CD14-positive monocyte (primary cell): ENCODE measurements around the gene INHBA. TPM values are rescaled to one million over a fixed set of nuclear protein-coding genes. Genes with fewer than 3 reads are reported as not detected.

Source experiments
- DNase-seq, 3 donors: peaks; one replicate each; pipeline ENCODE4 v3.0.0-alpha.2; 2011 to 2022
- H2AFZ ChIP-seq: 2 replicates; pipeline ENCODE4 v1.6.0; 2012; ENCODE audit warnings: mild to moderate bottlenecking, low read depth, low read length, inconsistent platforms; ENCODE audit not compliant: insufficient read depth, poor library complexity, severe bottlenecking
- H3K27ac ChIP-seq, 2 donors: 1 replicate in 1 of 2; 2 replicates in 1 of 2; pipeline ENCODE4 v1.5.1; 2012 to 2013; ENCODE audit warnings: low read length in 2 of 2, control low read depth in 1 of 2, inconsistent platforms in 1 of 2, low read depth in 1 of 2, mild to moderate bottlenecking in 1 of 2
- H3K27me3 ChIP-seq, 2 donors: one replicate each; pipeline versions ENCODE4 v1.6.0 to v1.6.1; 2011 to 2013; ENCODE audit warnings: low read length in 2 of 2; ENCODE audit not compliant: control insufficient read depth in 2 of 2, insufficient read depth in 2 of 2
- H3K36me3 ChIP-seq, 2 donors: replicated peaks in 1 of 2; 1 replicate in 1 of 2; 2 replicates in 1 of 2; pipeline versions ENCODE4 v1.5.1 to v1.6.1; 2012 to 2013; ENCODE audit warnings: low read length in 2 of 2, control low read depth in 1 of 2, inconsistent platforms in 1 of 2, mild to moderate bottlenecking in 1 of 2; ENCODE audit not compliant: insufficient read depth in 2 of 2, control insufficient read depth in 1 of 2
- H3K4me1 ChIP-seq, 2 donors: 1 replicate in 1 of 2; 2 replicates in 1 of 2; pipeline versions ENCODE4 v1.5.1 to v1.6.1; 2012 to 2013; ENCODE audit warnings: low read length in 2 of 2, control low read depth in 1 of 2, inconsistent platforms in 1 of 2, mild to moderate bottlenecking in 1 of 2, moderate library complexity in 1 of 2; ENCODE audit not compliant: insufficient read depth in 2 of 2, control insufficient read depth in 1 of 2
- H3K4me2 ChIP-seq: replicated peaks from 2 replicates; pipeline ENCODE3; 2012; ENCODE audit warnings: low read length, moderate library complexity, mild to moderate bottlenecking; ENCODE audit not compliant: poor library complexity, severe bottlenecking; ENCODE audit errors: extremely low read depth
- H3K4me3 ChIP-seq, 3 experiments: fragments of 200-600 bp in 1 of 3; sonication (generic) in 1 of 3; replicated peaks in 1 of 3; 1 replicate in 2 of 3; 2 replicates in 1 of 3; pipeline ENCODE4 v1.5.1; 2011 to 2013; ENCODE audit warnings: low read length in 3 of 3, mild to moderate bottlenecking in 3 of 3, control low read depth in 2 of 3, low read depth in 2 of 3, inconsistent platforms in 1 of 3, moderate library complexity in 1 of 3
- H3K79me2 ChIP-seq: 2 replicates; pipeline ENCODE4 v1.6.0; 2012; ENCODE audit warnings: mild to moderate bottlenecking, control low read depth, inconsistent platforms, low read length, moderate library complexity; ENCODE audit not compliant: insufficient read depth
- H3K9ac ChIP-seq: 2 replicates; pipeline ENCODE4 v1.6.0; 2017; ENCODE audit warnings: low read length, mild to moderate bottlenecking; ENCODE audit not compliant: insufficient read depth, poor library complexity, severe bottlenecking
- H3K9me3 ChIP-seq, 2 donors: replicated peaks in 1 of 2; 1 replicate in 1 of 2; 2 replicates in 1 of 2; pipeline versions ENCODE4 v1.5.1 to v1.6.1; 2012 to 2013; ENCODE audit warnings: low read length in 2 of 2, control low read depth in 1 of 2; ENCODE audit not compliant: control insufficient read depth in 1 of 2, insufficient read depth in 1 of 2
- H4K20me1 ChIP-seq: 2 replicates; pipeline ENCODE4 v1.6.0; 2012; ENCODE audit warnings: mild to moderate bottlenecking, low read length, control low read depth, moderate library complexity; ENCODE audit not compliant: insufficient read depth
- H3K27ac Mint-ChIP-seq, 7 donors: one replicate each; pipeline ENCODE4 v1.8.0; 2020; ENCODE audit warnings: mild to moderate bottlenecking in 7 of 7, mixed read lengths in 7 of 7, moderate library complexity in 6 of 7, inconsistent platforms in 2 of 7
- H3K27me3 Mint-ChIP-seq, 3 donors: one replicate each; pipeline ENCODE4 v1.8.0; 2021 to 2022; ENCODE audit warnings: low read depth in 3 of 3, mild to moderate bottlenecking in 3 of 3, mixed read lengths in 3 of 3, moderate library complexity in 3 of 3, inconsistent platforms in 1 of 3
- H3K36me3 Mint-ChIP-seq, 2 donors: one replicate each; pipeline ENCODE4 v1.8.0; 2020; ENCODE audit warnings: mixed read lengths in 2 of 2, inconsistent platforms in 1 of 2, mild to moderate bottlenecking in 1 of 2
- H3K4me1 Mint-ChIP-seq: one replicate; pipeline ENCODE4 v1.8.0; 2020; ENCODE audit warnings: mild to moderate bottlenecking, mixed read lengths
- H3K4me3 Mint-ChIP-seq, 2 donors: one replicate each; pipeline ENCODE4 v1.8.0; 2020; ENCODE audit warnings: mild to moderate bottlenecking in 2 of 2, mixed read lengths in 2 of 2, moderate library complexity in 1 of 2
- H3K9me3 Mint-ChIP-seq, 7 donors: one replicate each; pipeline ENCODE4 v1.8.0; 2020 to 2022; ENCODE audit warnings: mixed read lengths in 7 of 7, mild to moderate bottlenecking in 6 of 7, moderate library complexity in 6 of 7, inconsistent platforms in 2 of 7
- WGBS: methylation state at CpG from one replicate; pipeline ENCODE4 v1.1.5; 2013; ENCODE audit warnings: missing lambda C conversion rate; ENCODE audit not compliant: insufficient coverage; 5-methylcytosine and 5-hydroxymethylcytosine counted together
- intact Hi-C, 2 donors: fragments of 100-400 bp; cut with micrococcal nuclease; formaldehyde crosslinking; loops; one replicate each; pipeline versions ENCODE4 v1.15.0 to v1.15.1; 2023
- polyA plus RNA-seq, 3 donors: library from polyadenylated mRNA; depleted of rRNA in 1 of 3; unstranded in 2 of 3; stranded (reverse) in 1 of 3; fragments of 300-500 nt in 2 of 3; fragments of >200 nt in 1 of 3; fragmentation: Illumina TruSeq in 2 of 3; gene quantifications; 1 replicate in 2 of 3; 2 replicates in 1 of 3; pipeline ENCODE4 v1.2.3, GENCODE V29; 2012 to 2021
- TF ChIP-seq, protein P1 (sequence below): fragments of 200-600 bp; IDR thresholded peaks from one replicate; pipeline ENCODE4 v1.8.0; 2022; ENCODE audit warnings: antibody characterized with exemption, mild to moderate bottlenecking

INHBA gene
- polyA plus RNA-seq, 3 donors = 0.08 to 0.24 (median 0.09) TPM

DNA sequence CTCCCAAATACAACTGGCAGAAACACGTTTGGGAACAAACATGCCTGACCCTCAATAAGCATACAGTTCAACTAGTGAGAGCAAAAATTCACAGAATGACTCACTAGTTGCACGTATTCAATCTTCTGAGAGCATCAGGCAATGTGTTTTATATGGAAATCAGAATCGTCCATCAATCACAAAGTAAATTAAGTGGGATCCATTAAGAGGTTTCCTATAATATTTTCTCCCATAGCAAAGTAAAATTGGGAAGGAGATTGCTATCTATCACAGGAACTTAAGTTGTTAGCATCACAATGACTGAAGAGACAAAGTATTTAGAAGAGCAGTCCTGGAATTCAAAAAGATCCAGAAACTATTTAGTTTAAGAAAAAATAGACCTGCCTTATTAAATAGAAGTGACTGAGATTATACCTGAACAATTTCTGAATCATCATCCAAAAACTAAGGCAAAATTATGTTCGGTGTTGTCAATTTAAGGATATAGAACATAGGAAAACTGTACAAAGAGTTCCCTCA lies 28.3 kb downstream of the INHBA start:
- no peaks in the 10 kb centered on the region for H3K4me1 Mint-ChIP-seq
- H3K27ac ChIP-seq = no peak overlapping the region
- H3K4me2 ChIP-seq = no peak overlapping the region
- intact Hi-C loops = no loop called here
- H3K4me3 ChIP-seq = no peak overlapping the region
- no peaks in the 10 kb centered on the region for H4K20me1 ChIP-seq
- H3K79me2 ChIP-seq = no peaks in the 10 kb centered on the region
- no CpG with 5 or more reads among the region's 4 CpGs for WGBS
- no peaks in the 10 kb centered on the region for H3K36me3 Mint-ChIP-seq
- no peaks in the 10 kb centered on the region for H3K9me3 ChIP-seq
- no peak overlapping the region for H3K9ac ChIP-seq
- H3K27me3 Mint-ChIP-seq = no peaks in the 10 kb centered on the region
- no peak overlapping the region for H3K4me3 Mint-ChIP-seq
- TF ChIP-seq, protein P1, sequence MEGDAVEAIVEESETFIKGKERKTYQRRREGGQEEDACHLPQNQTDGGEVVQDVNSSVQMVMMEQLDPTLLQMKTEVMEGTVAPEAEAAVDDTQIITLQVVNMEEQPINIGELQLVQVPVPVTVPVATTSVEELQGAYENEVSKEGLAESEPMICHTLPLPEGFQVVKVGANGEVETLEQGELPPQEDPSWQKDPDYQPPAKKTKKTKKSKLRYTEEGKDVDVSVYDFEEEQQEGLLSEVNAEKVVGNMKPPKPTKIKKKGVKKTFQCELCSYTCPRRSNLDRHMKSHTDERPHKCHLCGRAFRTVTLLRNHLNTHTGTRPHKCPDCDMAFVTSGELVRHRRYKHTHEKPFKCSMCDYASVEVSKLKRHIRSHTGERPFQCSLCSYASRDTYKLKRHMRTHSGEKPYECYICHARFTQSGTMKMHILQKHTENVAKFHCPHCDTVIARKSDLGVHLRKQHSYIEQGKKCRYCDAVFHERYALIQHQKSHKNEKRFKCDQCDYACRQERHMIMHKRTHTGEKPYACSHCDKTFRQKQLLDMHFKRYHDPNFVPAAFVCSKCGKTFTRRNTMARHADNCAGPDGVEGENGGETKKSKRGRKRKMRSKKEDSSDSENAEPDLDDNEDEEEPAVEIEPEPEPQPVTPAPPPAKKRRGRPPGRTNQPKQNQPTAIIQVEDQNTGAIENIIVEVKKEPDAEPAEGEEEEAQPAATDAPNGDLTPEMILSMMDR = no peak
- H3K27me3 ChIP-seq = no peaks in the 10 kb centered on the region
- no peak overlapping the region for H3K27ac Mint-ChIP-seq
- H3K36me3 ChIP-seq = no peaks in the 10 kb centered on the region
- peaks cover 0 to 11% (median 2%) of the 10 kb centered on the region in 7 donors for H3K9me3 Mint-ChIP-seq
- H2AFZ ChIP-seq = no peak overlapping the region
- no peak for DNase-seq
- H3K4me1 ChIP-seq = no peaks in the 10 kb centered on the region

DNA sequence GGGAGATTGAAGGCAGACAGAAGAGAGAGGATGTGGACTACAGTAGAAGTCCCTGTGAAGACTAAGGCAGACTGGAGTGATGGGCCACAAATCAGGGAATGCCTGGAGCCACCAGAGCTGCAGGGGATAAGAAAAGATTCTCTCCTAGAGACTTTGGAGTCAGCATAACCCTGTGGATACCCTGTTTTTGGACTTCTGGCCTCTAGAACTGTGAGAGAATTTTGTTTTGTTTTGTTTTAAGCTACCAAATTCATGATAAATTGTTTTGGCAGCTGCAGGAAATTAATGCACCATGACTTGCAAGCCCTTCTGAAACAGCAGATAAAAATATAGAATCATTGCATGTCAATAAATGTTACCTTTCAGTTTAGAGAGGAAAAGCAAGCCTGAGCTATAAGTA lies 41.3 kb downstream of the INHBA start:
- no peaks in the 10 kb centered on the region for H3K36me3 Mint-ChIP-seq
- Histone ChIP-seq H3K36me3 (no peaks in the 10 kb centered on the region), H3K4me2 (no peak overlapping the region), H4K20me1 (no peaks in the 10 kb centered on the region), H3K9me3 (no peaks in the 10 kb centered on the region), H3K4me1 (no peaks in the 10 kb centered on the region), H3K27ac (no peak overlapping the region), H3K79me2 (no peaks in the 10 kb centered on the region), H2AFZ (no peak overlapping the region), H3K27me3 (no peaks in the 10 kb centered on the region), H3K4me3 (no peak overlapping the region), H3K9ac (no peak overlapping the region)
- H3K4me3 Mint-ChIP-seq = no peak overlapping the region
- peaks cover 3 to 6% (median 4%) of the 10 kb centered on the region in 7 donors for H3K9me3 Mint-ChIP-seq
- H3K27me3 Mint-ChIP-seq = peaks cover 0 to 2% (median 0%) of the 10 kb centered on the region in 3 donors
- H3K4me1 Mint-ChIP-seq = no peaks in the 10 kb centered on the region
- TF ChIP-seq, protein P1 = no peak
- H3K27ac Mint-ChIP-seq = no peak overlapping the region
- intact Hi-C loops = no loop called here
- no peak for DNase-seq
